CD4-positive, alpha-beta T cell treated with Interleukin-6 at 100 ng/mL for 8 hours (primary cell): ENCODE results near the gene SH2D6.
"Not testable (repeated sequence)": the region's sequence is repeated elsewhere in the genome, so short reads cannot be mapped to it uniquely, and the experiment has no call there.

Experiments used
- DNase-seq: peaks from one replicate; pipeline ENCODE4 v3.0.0-alpha.2; 2020; ENCODE audit warnings: mixed read lengths, low spot score

Gene SH2D6

DNA sequence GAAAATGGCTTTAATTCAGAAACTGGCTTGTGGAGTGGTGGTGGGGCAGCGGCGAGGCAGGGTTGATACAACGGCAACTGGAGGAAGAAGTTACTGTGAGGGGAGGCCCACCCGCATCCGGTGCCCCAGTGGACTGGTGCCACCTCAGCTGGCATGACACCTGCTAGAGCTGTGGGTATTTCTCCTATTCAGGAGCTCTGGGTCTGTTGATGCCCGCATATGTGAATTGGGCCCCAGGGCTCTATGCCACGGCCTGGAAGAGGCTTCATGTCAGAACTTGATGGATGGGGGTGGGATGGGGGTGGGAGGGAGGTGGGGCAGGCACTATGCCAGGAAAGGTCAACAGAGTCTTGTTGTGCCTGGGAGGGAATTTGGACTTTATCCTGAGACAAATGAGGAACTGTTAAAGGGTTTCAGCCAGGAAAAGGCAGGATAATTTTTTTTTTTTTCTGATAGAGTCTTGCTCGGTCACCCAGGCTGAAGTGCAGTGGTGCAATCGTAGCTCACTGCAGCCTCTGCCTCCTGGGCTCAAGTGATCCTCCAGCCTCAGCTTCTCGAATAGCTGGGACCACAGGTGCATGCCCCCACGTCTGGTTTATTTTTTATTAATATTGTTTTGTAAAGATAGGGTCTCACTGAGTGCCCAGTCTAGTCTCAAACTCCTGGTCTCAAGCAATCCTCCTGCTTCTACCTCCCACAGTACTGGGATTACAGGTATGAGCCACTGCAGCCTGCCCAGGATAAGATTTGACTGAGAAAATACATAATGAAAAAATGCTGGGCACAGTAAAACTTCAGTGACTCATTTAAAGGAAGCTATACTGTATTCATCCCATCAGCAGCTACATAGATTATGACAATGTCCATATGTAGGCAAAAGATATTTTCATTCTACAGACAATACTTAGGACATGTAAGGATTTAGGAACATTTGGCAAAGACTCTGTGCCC, 52.6 kb downstream of the SH2D6 start:
- DNase-seq = no peak

DNA sequence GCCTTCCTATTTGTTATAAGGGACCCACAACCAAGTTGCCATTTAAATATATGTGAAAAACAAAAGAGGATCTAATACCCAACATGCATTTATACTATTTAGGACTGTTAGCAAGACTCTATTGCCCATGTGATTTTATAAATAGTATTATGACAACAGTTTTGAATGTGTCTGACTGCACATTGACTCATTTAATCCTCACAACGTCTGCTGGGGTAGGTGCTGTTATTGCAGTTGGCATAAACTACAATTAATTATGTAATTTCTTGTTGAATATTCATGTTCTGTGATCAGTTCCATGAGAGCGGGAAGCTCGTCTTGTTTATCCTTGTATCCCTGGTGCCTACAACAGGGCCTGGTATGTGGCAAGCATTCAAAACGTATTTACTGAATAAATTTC, 53.7 kb downstream of the SH2D6 start:
- no peak for DNase-seq

DNA sequence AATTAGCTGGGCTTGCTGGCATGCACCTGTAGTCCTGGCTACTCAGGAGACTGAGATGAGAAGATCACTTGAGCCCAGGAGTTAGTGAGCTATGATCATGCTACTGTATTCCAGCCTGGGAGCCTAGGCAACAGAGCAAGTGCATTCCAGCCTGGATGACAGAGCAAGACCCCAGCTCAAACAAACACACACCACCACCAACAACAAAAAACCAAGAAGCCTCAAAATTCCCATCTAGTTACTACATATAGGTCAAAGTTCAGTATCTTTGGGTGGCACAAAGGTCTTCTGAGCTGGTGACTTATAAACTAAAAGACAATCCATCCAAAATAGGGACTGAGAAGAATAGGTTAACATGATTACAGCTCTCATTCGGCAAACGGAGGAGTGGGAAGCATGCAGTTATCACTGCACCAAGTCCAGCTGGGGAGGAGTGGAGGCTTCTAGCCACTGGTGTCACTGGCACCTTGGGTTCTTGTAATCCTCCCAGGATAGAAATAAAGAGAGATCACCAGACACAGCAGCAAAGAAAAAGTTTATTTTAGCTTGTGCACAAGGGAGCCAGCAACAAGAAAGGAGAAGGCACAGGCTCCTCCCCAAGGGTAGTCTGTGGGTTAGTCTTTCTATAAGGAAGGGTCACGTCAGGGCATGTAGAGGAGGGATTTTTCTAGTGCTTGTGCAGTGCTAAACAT, 57.4 kb downstream of the SH2D6 start:
- no peak for DNase-seq

DNA sequence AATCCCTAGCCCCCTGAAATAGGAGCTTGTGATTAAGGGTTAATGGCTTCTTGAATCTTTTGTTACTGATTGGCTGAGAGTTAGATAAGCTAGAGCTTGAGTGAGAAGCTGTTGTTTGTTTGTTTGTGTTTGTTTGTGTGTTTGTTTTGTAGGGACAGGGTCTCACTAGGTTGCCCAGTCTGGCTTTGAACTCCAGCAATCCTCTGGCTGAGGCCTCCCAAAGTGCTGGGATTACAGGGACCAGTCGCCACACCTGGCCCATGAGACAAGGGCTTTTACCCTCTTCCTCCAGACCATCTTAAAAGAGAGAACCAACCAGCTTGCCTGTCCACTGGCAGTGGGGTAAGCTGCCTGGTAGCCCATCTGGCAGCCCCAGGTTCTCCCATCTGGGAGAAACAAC, 58.1 kb downstream of the SH2D6 start:
- no peak for DNase-seq

DNA sequence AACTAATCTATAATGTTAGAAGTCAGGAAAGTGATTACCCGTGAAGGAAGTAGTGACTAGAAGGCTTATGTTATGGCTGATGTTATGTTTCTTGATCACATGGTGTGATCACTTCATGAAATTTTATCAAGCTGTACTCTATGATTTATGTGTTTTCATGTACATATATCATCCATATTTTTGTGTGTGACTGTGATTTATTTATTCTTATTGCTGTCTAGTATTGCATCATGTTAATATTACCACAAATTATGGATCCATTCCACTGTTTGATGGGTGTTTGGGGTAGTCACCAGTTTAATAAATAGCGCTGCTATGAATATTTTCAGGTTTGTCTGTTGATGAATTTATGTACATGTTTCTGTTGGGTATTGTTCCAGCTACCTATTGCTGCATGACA, 59.4 kb downstream of the SH2D6 start:
- no peak for DNase-seq

DNA sequence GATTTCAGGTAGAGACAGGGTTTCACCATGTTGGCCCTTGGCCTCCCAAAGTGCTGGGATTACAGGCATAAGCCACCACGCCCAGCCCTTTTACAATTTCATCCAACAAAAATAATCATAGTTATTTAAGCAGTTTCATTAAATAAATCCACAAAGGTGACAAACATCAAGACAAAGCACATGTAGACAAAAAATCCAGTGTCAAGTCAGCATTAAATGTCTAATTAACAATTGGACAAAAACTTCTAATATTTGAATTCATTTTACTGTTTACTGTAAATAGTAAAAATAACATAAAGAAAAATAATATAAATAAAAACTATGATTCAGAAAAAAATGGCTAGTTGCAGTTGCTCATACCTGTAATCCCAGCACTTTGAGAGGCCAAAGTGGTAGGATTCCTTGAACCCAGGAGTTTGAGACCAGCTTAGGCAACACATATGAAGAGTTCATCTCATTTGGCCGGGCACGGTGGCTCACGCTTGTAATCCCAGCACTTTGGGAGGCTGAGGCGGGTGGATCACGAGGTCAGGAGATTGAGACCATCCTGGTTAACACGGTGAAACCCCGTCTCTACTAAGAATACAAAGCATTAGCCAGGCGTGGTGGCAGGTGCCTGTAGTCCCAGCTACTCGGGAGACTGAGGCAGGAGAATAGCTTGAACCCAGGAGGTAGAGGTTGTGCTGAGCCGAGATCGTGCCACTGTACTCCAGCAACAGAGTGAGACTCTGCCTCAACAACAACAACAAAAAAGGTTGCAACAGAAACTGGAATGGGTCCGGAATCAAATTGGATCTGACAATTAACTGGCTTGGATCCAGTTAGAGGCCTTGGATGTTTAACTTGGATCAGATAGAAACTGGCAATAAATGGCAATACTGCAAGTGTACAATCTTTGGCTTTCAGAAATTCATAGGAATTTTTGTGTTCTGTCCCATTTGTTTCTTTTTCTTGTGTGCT, 63.6 kb downstream of the SH2D6 start:
- DNase-seq = no peak

DNA sequence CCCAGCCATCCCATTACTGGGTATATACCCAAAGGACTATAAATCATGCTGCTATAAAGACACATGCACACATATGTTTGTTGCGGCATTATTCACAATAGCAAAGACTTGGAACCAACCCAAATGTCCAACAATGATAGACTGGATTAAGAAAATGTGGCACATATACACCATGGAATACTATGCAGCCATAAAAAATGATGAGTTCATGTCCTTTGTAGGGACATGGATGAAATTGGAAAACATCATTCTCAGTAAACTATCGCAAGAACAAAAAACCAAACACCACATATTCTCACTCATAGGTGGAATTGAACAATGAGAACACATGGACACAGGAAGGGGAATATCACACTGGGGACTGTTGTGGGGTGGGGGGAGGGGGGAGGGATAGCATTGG, 66.1 kb downstream of the SH2D6 start:
- DNase-seq = not testable (repeated sequence)

DNA sequence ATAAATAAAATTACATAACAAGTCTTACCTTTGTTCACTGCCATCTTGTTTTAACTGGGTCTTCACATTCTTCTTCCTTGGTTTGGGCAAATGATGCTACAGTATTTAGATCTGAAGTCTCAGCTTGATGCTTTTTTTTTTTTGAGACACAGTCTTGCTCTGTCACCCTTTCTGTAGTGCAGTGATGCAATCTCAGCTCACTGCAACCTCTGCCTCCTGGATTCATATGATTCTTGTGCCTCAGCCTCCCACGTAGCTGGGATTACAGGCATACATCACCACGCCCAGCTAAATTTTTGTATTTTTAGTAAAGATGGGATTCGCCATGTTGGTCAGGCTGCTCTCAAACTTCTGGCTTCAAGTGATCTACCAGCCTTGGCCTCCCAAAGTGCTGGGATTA, 67.3 kb downstream of the SH2D6 start:
- DNase-seq = no peak
